Left ventricle myocardium inferior (tissue), 1 donor: ENCODE results near the gene DACH1. TPM values are rescaled to one million over a fixed set of nuclear protein-coding genes. Genes with fewer than 3 reads are reported as not detected.
"Not testable (repeated sequence)": the region's sequence is repeated elsewhere in the genome, so short reads cannot be mapped to it uniquely, and the experiment has no call there.

Experiments
- DNase-seq: peaks from one replicate; pipeline ENCODE4 v3.0.0-alpha.2; 2020
- H3K27ac ChIP-seq: fragments of 200-600 bp; replicated peaks from 2 replicates; pipeline ENCODE4 v1.8.0; 2021
- H3K27me3 ChIP-seq: fragments of 200-600 bp; 2 replicates; pipeline ENCODE4 v1.8.0; 2021; ENCODE audit warnings: low read depth
- H3K36me3 ChIP-seq: fragments of 200-600 bp; 2 replicates; pipeline ENCODE4 v1.8.0; 2021
- H3K4me1 ChIP-seq: fragments of 200-600 bp; 2 replicates; pipeline ENCODE4 v1.8.0; 2021
- H3K4me3 ChIP-seq: fragments of 200-600 bp; 2 replicates; pipeline ENCODE4 v1.8.0; 2021; ENCODE audit warnings: mild to moderate bottlenecking, moderate library complexity
- H3K9me3 ChIP-seq: fragments of 200-600 bp; replicated peaks from 2 replicates; pipeline ENCODE4 v1.8.0; 2021
- intact Hi-C: fragments of 100-400 bp; cut with micrococcal nuclease; formaldehyde crosslinking; loops from one replicate; pipeline ENCODE4 v1.11.0; 2022
- total RNA-seq: library from RNA; stranded (reverse); fragmentation: NEBNext Ultra II Directional; extraction: Animal tissue kit (Norgen Biotek cat#: 25700); gene quantifications from one replicate; pipeline ENCODE4 v1.2.1, GENCODE V29; 2021
- TF ChIP-seq, protein P1 (sequence below): fragments of 200-600 bp; IDR thresholded peaks from 2 replicates; pipeline ENCODE4 v1.8.0; 2021; ENCODE audit warnings: antibody characterized with exemption, mild to moderate bottlenecking, borderline replicate concordance
- donor health status: DM: no; HTN: yes; CAD: no; lungs with severe emphysema.

Gene DACH1
- total RNA-seq, 1 donor from 2014 or later: 3.4 TPM

DNA sequence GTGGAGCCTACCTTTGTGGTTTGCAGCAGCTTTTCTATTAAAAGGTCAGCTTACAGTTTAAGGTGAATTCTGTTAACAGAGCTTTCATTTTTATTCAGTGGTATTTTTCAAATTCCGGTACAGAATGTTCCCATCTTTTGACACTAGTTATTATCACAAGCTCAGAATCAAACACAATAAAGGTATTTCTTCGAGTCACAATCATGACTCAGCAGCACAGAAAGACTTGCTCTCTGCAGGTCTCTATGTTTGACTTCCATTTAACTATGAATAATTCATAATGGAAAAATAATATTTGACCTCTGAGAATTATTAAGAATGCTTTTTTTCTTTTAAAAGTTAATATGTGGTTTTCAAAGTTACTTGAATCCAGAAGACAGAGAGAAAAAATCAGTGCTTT lies 28.2 kb downstream of the DACH1 start:
- Histone ChIP-seq H3K4me1 (no peaks in the 10 kb centered on the region), H3K27ac (no peak overlapping the region), H3K4me3 (no peak overlapping the region), H3K27me3 (no peaks in the 10 kb centered on the region), H3K9me3 (peaks cover 3% of the 10 kb centered on the region), H3K36me3 (no peaks in the 10 kb centered on the region)
- no peak for DNase-seq
- intact Hi-C loops: no loop called here
- TF ChIP-seq, protein P1, sequence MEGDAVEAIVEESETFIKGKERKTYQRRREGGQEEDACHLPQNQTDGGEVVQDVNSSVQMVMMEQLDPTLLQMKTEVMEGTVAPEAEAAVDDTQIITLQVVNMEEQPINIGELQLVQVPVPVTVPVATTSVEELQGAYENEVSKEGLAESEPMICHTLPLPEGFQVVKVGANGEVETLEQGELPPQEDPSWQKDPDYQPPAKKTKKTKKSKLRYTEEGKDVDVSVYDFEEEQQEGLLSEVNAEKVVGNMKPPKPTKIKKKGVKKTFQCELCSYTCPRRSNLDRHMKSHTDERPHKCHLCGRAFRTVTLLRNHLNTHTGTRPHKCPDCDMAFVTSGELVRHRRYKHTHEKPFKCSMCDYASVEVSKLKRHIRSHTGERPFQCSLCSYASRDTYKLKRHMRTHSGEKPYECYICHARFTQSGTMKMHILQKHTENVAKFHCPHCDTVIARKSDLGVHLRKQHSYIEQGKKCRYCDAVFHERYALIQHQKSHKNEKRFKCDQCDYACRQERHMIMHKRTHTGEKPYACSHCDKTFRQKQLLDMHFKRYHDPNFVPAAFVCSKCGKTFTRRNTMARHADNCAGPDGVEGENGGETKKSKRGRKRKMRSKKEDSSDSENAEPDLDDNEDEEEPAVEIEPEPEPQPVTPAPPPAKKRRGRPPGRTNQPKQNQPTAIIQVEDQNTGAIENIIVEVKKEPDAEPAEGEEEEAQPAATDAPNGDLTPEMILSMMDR: no peak

DNA sequence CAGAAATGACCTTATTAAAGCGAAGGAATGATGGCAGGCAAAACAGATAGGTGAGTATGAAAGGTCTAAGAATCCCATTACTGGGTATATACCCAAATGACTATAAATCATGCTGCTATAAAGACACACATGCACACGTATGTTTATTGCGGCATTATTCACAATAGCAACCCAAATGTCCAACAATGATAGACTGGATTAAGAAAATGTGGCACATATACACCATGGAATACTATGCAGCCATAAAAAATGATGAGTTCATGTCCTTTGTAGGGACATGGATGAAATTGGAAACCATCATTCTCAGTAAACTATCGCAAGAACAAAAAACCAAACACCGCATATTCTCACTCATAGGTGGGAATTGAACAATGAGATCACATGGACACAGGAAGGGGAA lies 29.4 kb downstream of the DACH1 start:
- not testable (repeated sequence) for H3K9me3 ChIP-seq

DNA sequence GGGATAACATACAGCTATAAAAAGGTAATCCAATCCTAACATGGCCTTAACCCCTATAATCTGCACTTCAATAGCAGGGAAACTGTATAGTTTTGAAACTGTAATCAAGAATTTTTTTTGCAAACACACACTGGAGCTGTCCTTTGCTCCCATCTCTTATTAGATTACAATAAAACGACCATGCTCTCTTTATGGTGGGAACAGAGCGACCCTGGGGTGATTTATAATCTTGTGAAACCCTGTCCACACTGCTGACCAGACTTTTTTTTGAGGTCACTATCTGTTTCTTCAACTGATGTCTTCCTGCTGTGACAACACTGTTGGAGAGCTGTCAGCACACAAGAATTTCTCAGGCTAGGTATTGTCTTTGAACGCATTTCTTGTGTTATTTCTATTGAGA lies 35.3 kb downstream of the DACH1 start:
- intact Hi-C loops: no loop called here
- no peaks in the 10 kb centered on the region for H3K27me3 ChIP-seq
- no peak overlapping the region for H3K27ac ChIP-seq
- DNase-seq: no peak
- H3K36me3 ChIP-seq: no peaks in the 10 kb centered on the region
- H3K4me1 ChIP-seq: no peaks in the 10 kb centered on the region
- no peaks in the 10 kb centered on the region for H3K9me3 ChIP-seq
- TF ChIP-seq, protein P1: no peak
- no peak overlapping the region for H3K4me3 ChIP-seq

More for the DNA sequence above, 29.4 kb downstream of the DACH1 start:
- H3K27ac ChIP-seq, H3K27me3 ChIP-seq, H3K36me3 ChIP-seq, intact Hi-C loops, H3K4me3 ChIP-seq, H3K4me1 ChIP-seq, DNase-seq: not testable (repeated sequence)

DNA sequence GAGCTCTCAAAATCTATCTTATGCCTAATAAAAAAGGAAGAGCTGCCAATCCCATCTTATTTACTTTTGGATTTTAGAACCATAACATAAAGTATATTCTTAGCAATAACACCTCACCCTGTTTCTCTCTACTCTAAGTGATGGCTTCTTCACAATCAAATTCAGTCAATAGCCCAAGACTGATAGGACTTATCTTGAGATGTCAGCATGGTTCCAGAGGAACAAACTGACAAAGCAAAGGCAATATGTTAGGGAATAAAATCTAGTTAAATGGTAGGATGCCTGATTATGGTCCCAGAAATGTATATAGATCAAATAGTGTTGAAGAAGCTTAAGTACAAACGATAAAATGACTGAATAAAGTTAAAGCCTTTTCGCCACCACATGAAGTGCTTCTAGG lies 36.3 kb downstream of the DACH1 start:
- intact Hi-C loops: no loop called here

DNA sequence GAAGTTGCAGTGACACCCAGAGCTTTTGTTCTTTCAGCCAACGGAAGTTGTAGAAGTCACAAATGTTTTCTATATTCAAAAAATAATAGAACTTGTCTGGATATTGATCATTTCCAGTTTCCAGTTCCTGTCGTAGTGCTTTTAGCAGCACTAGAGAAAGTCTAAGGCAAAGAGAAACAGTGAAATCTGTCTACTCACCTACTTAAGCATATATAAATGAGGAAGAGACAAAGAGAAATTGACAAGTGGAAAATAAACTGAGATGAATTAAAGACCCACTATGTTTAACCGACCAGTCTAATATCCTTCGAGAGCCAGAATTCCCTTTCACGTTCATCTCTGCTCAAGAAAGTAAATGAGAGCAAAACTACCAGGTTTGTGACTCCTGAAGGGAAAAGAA lies 36.7 kb downstream of the DACH1 start:
- Histone ChIP-seq H3K4me1 (no peaks in the 10 kb centered on the region), H3K4me3 (no peak overlapping the region), H3K27ac (no peak overlapping the region), H3K27me3 (no peaks in the 10 kb centered on the region), H3K9me3 (peaks cover 5% of the 10 kb centered on the region), H3K36me3 (no peaks in the 10 kb centered on the region)
- intact Hi-C loops: no loop called here
- TF ChIP-seq, protein P1: no peak
- DNase-seq: no peak

More for the DNA sequence above, 36.3 kb downstream of the DACH1 start:
- Histone ChIP-seq H3K27me3 (no peaks in the 10 kb centered on the region), H3K4me3 (no peak overlapping the region), H3K9me3 (peaks cover 1% of the 10 kb centered on the region), H3K36me3 (no peaks in the 10 kb centered on the region), H3K4me1 (no peaks in the 10 kb centered on the region), H3K27ac (no peak overlapping the region)
- DNase-seq: no peak
- TF ChIP-seq, protein P1: no peak

DNA sequence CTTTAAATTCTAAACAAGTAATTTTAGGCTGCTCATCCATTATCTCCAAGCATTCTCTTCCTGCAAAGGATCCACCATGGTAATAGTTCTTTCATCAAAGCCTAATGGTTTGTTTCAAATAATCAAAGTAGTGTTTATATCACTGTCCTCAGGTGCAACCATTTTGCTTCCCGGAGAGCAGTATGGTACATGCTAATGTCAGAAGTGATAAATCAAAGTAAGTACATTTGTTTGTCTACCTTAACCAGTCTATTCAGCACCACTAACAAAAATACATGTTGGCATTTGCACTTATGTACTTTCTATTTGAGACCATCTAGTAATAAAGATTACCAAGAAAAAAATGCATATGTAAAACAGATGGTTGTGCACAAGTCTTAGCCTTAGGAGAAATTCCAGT lies 37.5 kb downstream of the DACH1 start:
- Histone ChIP-seq H3K27ac (no peak overlapping the region), H3K36me3 (no peaks in the 10 kb centered on the region), H3K4me1 (no peaks in the 10 kb centered on the region), H3K27me3 (no peaks in the 10 kb centered on the region), H3K9me3 (peaks cover 8% of the 10 kb centered on the region), H3K4me3 (no peak overlapping the region)
- intact Hi-C loops: no loop called here
- no peak for DNase-seq
- TF ChIP-seq, protein P1: no peak
